Sigmoid colon (tissue), 4 donors: ENCODE measurements around the gene USP13.

Experiments used
- EP300 ChIP-seq, 4 donors: sonication (generic); formaldehyde crosslinking; IDR thresholded peaks; one replicate each; pipeline ENCODE4 v1.6.1; 2017; ENCODE audit warnings: antibody characterized with exemption in 4 of 4
- POLR2A ChIP-seq, 2 donors: fragments of 450-650 bp; IDR thresholded peaks; one replicate each; pipeline ENCODE4 v1.6.1; 2016; ENCODE audit warnings: antibody characterized with exemption in 2 of 2, mild to moderate bottlenecking in 2 of 2, moderate library complexity in 2 of 2
- TF ChIP-seq, protein P1 (sequence below), 4 experiments: fragments of 450-650 bp in 3 of 4; fragments of 200-600 bp in 1 of 4; IDR thresholded peaks; one replicate each; pipeline ENCODE4 v1.5.1; 2016 to 2019; ENCODE audit warnings: antibody characterized with exemption in 4 of 4, mild to moderate bottlenecking in 3 of 4, moderate library complexity in 2 of 4

DNA sequence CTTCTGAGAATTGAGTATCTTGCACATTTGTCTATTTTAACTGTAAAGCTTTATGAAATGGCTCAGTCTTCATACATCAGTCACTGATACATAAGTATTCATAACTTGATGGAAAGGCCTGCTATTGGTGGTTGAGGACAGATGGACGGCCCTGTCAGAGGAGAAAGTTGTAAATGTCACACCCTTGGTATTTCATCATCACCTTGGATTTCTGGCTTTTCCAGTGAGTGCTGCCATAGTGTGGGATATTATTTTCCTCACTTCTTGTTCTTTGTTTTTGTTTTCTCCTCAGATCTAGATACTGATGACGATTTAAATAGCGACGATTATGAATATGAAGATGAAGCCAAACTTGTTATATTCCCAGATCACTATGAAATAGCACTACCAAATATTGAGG, 47.9 kb downstream of the USP13 start:
- no peak for TF ChIP-seq POLR2A (IDR thresholded peaks at IDR 0.05)
- TF ChIP-seq, protein P1, sequence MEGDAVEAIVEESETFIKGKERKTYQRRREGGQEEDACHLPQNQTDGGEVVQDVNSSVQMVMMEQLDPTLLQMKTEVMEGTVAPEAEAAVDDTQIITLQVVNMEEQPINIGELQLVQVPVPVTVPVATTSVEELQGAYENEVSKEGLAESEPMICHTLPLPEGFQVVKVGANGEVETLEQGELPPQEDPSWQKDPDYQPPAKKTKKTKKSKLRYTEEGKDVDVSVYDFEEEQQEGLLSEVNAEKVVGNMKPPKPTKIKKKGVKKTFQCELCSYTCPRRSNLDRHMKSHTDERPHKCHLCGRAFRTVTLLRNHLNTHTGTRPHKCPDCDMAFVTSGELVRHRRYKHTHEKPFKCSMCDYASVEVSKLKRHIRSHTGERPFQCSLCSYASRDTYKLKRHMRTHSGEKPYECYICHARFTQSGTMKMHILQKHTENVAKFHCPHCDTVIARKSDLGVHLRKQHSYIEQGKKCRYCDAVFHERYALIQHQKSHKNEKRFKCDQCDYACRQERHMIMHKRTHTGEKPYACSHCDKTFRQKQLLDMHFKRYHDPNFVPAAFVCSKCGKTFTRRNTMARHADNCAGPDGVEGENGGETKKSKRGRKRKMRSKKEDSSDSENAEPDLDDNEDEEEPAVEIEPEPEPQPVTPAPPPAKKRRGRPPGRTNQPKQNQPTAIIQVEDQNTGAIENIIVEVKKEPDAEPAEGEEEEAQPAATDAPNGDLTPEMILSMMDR (IDR thresholded peaks at IDR 0.05): no peak
- no peak for TF ChIP-seq EP300 (IDR thresholded peaks at IDR 0.05)
